ENCODE results near the gene AFF3.
"Not testable (repeated sequence)": the region's sequence is repeated elsewhere in the genome, so short reads cannot be mapped to it uniquely, and the experiment has no call there.

The AFF3 gene

GRCh38 chr2:99960790-99961189 lies 181.6 kb downstream of the AFF3 start:
- no peak for DNase-seq (ENCODE audit: low read depth)

GRCh38 chr2:99960291-99960690 lies 182.1 kb downstream of the AFF3 start:
- no peak for DNase-seq (ENCODE audit: low read depth)

- DNase-seq (ENCODE audit: low read depth): no peak
Measured at GRCh38 chr2:99959261-99960014, 183.0 kb downstream of the AFF3 start.

GRCh38 chr2:99957332-99958133 lies 184.9 kb downstream of the AFF3 start:
- no peak for DNase-seq (ENCODE audit: low read depth)

- DNase-seq (ENCODE audit: low read depth): no peak
Measured at GRCh38 chr2:99956232-99957030, 186.0 kb downstream of the AFF3 start.

GRCh38 chr2:99953750-99954149 lies 188.6 kb downstream of the AFF3 start:
- DNase-seq (ENCODE audit: low read depth): no peak

GRCh38 chr2:99949963-99950362 lies 192.4 kb downstream of the AFF3 start:
- DNase-seq (ENCODE audit: low read depth): no peak

GRCh38 chr2:99949530-99949929 lies 192.9 kb downstream of the AFF3 start:
- DNase-seq (ENCODE audit: low read depth): no peak

GRCh38 chr2:99948010-99948409 lies 194.4 kb downstream of the AFF3 start:
- no peak for DNase-seq (ENCODE audit: low read depth)

GRCh38 chr2:99947366-99947765 lies 195.0 kb downstream of the AFF3 start:
- not testable (repeated sequence) for DNase-seq (ENCODE audit: low read depth)

GRCh38 chr2:99944019-99944418 lies 198.4 kb downstream of the AFF3 start:
- DNase-seq (ENCODE audit: low read depth): no peak

- no peak for DNase-seq (ENCODE audit: low read depth)
Measured at GRCh38 chr2:99942561-99943347, 199.6 kb downstream of the AFF3 start.

GRCh38 chr2:99940963-99941362 lies 201.4 kb downstream of the AFF3 start:
- no peak for DNase-seq (ENCODE audit: low read depth)

- no peak for DNase-seq (ENCODE audit: low read depth)
Measured at GRCh38 chr2:99939135-99939534, 203.3 kb downstream of the AFF3 start.

- no peak for DNase-seq (ENCODE audit: low read depth)
Measured at GRCh38 chr2:99938250-99938649, 204.1 kb downstream of the AFF3 start.

GRCh38 chr2:99936065-99936464 lies 206.3 kb downstream of the AFF3 start:
- DNase-seq (ENCODE audit: low read depth): no peak

GRCh38 chr2:99935662-99936061 lies 206.7 kb downstream of the AFF3 start:
- DNase-seq (ENCODE audit: low read depth): no peak

- no peak for DNase-seq (ENCODE audit: low read depth)
Measured at GRCh38 chr2:99933894-99934650, 208.3 kb downstream of the AFF3 start.

- not testable (repeated sequence) for DNase-seq (ENCODE audit: low read depth)
Measured at GRCh38 chr2:99933491-99933890, 208.9 kb downstream of the AFF3 start.

- DNase-seq (ENCODE audit: low read depth): no peak
Measured at GRCh38 chr2:99928470-99929053, 213.8 kb downstream of the AFF3 start.
